Measurements from ENCODE around the gene COCH.
"Not testable (repeated sequence)": the region's sequence is repeated elsewhere in the genome, so short reads cannot be mapped to it uniquely, and the experiment has no call there.

Gene COCH

GRCh38 chr14:30874999-30875787 lies 834 bp downstream of the COCH start:
- DNase-seq (ENCODE audit: low read depth in 3 of 3, low spot score in 1 of 3): no peak

- no peak for DNase-seq (ENCODE audit: low read depth in 3 of 3, low spot score in 1 of 3)
Measured at GRCh38 chr14:30875788-30876053, 1.4 kb downstream of the COCH start.

GRCh38 chr14:30876692-30877091 lies 2.3 kb downstream of the COCH start:
- DNase-seq (ENCODE audit: low read depth in 3 of 3, low spot score in 1 of 3): no peak

- DNase-seq (ENCODE audit: low read depth in 3 of 3, low spot score in 1 of 3): no peak
Measured at GRCh38 chr14:30882431-30882830, 8.1 kb downstream of the COCH start.

GRCh38 chr14:30883508-30884294 lies 9.3 kb downstream of the COCH start:
- no peak for DNase-seq (ENCODE audit: low read depth in 3 of 3, low spot score in 1 of 3)

GRCh38 chr14:30884901-30885300 lies 10.5 kb downstream of the COCH start:
- DNase-seq (ENCODE audit: low read depth in 3 of 3, low spot score in 1 of 3): no peak

- DNase-seq (ENCODE audit: low read depth in 3 of 3, low spot score in 1 of 3): no peak
Measured at GRCh38 chr14:30885840-30886740, 11.7 kb downstream of the COCH start.

- no peak for DNase-seq (ENCODE audit: low read depth in 3 of 3, low spot score in 1 of 3)
Measured at GRCh38 chr14:30888480-30889243, 14.3 kb downstream of the COCH start.

- DNase-seq (ENCODE audit: low read depth in 3 of 3, low spot score in 1 of 3): no peak
Measured at GRCh38 chr14:30889244-30889594, 14.9 kb downstream of the COCH start.

- DNase-seq (ENCODE audit: low read depth in 3 of 3, low spot score in 1 of 3): no peak
Measured at GRCh38 chr14:30893819-30894218, 19.5 kb downstream of the COCH start.

GRCh38 chr14:30894923-30895515 lies 20.7 kb downstream of the COCH start:
- DNase-seq (ENCODE audit: low read depth in 3 of 3, low spot score in 1 of 3): no peak

GRCh38 chr14:30896435-30896834 lies 22.1 kb downstream of the COCH start:
- DNase-seq (ENCODE audit: low read depth in 3 of 3, low spot score in 1 of 3): no peak

GRCh38 chr14:30897121-30897520 lies 22.8 kb downstream of the COCH start:
- DNase-seq (ENCODE audit: low read depth in 3 of 3, low spot score in 1 of 3): not testable (repeated sequence)

- no peak for DNase-seq (ENCODE audit: low read depth in 3 of 3, low spot score in 1 of 3)
Measured at GRCh38 chr14:30903285-30904124, 29.1 kb downstream of the COCH start.

- DNase-seq (ENCODE audit: low read depth in 3 of 3, low spot score in 1 of 3): no peak
Measured at GRCh38 chr14:30906752-30907658, 32.6 kb downstream of the COCH start.

- DNase-seq (ENCODE audit: low read depth in 3 of 3, low spot score in 1 of 3): no peak
Measured at GRCh38 chr14:30907659-30908057, 33.3 kb downstream of the COCH start.

- no peak for DNase-seq (ENCODE audit: low read depth in 3 of 3, low spot score in 1 of 3)
Measured at GRCh38 chr14:30908826-30909225, 34.5 kb downstream of the COCH start.

- no peak for DNase-seq (ENCODE audit: low read depth in 3 of 3, low spot score in 1 of 3)
Measured at GRCh38 chr14:30914812-30915211, 40.5 kb downstream of the COCH start.

- no peak for DNase-seq (ENCODE audit: low read depth in 3 of 3, low spot score in 1 of 3)
Measured at GRCh38 chr14:30915596-30915995, 41.2 kb downstream of the COCH start.
